GM21723 (cell line): ENCODE measurements around the gene TMPRSS5.
"Not testable (repeated sequence)": the region's sequence is repeated elsewhere in the genome, so short reads cannot be mapped to it uniquely, and the experiment has no call there.

Experiments
- ATAC-seq: cut with Tn5 transposase; IDR thresholded peaks from one replicate; pipeline ENCODE4 v1.9.1; 2021; ENCODE audit warnings: mild to moderate bottlenecking, moderate library complexity; ENCODE audit not compliant: unreplicated experiment

TMPRSS5 gene

DNA sequence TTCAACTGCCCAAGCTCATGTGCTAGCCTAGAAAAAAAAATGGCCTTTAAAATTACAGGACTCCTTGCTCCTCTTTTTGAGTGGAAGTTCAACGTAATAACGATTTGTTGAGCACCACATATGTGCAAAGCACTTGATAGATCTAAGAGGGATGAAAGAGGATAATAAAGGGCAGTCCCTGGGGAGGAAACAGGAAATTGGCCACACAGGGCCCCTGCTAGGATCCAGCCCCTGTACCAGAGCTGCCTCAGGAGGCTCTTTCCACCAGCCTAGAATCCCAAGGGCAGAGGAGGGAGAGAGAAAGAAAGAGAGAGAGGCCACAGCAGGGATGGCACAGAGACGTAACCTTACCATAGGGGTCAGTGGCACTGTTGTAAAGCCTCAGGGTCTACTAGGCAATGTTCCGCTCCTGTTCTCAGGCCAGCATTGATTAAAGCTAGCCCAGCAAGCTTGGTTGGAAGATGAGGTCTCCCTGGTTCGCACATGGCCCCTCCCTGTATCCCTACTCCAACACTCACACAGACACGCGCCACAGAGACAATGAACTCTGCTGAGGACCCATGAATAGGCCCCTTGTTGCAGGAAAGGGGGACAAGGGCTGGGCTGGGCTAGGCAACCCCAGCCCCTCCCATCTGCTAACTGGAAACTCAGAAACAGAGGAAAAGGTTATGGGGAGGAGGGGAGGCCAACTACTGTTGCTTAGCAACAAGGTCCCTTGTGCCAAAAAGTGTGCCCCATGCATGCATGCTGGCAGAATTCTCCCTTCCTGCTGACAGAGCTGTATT lies at the start of gene TMPRSS5:
Gene TMPRSS5, minus strand, starts transcription at position 438 of the 785 bp plus-strand sequence. Its CDS starts 84 bp downstream, at position 354.
- ATAC-seq, result no peak

DNA sequence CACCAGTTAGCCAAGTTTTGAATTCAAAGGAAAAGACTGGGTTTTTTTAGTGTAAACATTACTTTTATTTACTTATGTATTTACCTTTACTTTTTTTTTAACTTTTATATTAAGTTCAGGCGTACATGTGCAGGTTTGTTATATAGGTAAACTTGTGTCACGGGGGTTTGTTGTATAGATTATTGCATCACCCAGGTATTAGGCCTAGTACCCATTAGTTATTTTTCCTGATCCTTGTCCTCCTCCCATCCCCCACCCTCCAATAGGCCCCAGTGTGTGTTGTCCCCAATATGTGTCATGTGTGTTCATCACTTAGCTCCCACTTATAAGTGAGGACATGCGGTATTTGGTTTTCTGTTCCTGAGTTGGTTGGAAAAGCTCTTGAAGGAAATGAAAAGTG lies 46.8 kb upstream of the TMPRSS5 start:
- no peak for ATAC-seq

DNA sequence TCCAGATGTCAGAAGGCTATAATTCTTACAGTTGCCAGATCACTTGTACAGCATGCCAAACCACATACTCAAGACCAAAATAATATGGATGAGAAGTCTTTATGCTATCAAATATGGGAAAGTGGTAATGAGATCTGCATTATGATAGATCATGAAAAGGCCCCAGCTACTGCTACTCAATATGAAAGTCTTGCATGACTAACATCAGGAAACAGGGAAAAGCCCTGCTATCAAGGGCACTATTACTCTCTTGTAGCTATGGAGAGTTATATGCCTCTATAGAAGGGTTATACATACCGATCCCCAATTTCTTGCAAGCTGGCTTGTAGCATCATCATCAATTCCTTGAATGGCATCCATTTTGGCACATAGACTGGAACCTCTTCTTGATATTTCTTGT lies 30.2 kb upstream of the TMPRSS5 start:
- ATAC-seq, result no peak

DNA sequence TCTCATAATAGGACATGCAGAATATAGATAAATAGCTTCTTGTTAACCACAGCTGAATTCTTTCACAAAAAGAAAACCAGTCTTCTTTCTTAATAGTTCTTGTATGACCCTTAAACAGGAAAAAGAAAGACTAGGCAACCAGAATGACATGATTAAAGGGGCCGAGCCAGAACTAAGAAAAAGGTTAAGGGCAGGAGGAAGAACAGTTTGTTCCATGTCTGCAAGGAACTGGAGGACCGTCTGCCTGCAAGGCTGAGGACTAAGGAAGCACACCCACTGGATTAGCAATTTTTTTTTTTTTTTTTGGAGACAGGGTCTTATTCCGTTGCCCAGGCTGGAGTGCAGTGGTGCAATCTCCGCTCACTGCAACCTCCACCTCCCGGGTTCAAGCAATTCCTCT lies 26.0 kb upstream of the TMPRSS5 start:
- no peak for ATAC-seq

DNA sequence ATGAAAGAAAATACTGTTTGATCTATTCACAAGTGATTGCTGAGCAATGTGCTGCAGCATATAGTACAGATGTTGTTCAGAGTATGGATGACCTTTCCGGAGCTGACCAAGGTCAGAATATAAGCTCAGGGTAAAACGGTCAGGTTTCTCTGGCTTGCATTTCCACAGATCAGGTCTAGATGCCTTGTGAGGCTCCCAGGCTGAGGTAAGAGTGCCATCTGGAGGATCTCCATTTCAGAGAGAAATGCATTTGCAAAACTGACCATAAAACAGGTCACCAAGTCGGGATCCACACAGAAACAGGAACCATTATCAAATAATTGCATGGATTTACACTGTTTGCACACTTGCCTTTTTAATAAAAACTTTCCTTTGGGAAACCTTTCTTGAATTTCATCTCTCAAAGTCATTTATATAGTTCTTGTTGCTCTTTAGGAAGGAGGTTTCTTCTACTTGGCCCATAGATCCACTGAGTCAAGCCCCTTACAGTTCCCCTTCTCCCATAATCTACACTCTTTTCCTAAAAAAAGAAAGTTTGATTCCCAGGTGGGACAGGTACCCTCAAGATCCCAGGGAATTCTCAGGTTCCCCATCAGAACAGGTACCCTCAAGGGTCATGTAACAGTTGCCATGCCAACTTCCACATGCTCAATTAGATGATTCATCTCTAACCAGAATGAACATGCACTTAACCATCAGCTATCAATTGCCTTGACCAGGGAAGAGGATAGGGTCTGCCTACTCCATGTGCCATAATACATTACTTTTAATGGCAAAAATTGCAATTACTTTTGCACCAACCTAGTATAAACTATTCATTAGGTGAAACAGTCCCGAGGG lies 25.0 kb upstream of the TMPRSS5 start:
- ATAC-seq, result no peak

DNA sequence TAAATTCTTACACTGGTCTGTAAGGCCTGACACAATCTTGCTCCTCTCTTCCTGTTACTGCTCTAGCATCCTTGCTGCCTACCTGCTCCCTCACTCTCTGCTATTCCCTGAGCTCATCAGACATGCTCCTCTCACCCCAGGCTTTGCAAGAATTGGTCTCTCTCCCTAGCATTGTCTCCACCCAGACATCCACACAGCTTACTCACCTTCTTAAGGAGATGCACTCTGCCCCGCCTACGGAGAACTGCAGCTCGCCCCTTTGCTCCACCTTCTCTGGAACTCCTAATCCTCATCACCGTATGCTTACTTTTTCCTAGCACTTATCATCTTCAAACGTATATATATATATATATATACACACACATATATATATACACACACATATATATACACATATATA lies 23.3 kb upstream of the TMPRSS5 start:
- no peak for ATAC-seq

DNA sequence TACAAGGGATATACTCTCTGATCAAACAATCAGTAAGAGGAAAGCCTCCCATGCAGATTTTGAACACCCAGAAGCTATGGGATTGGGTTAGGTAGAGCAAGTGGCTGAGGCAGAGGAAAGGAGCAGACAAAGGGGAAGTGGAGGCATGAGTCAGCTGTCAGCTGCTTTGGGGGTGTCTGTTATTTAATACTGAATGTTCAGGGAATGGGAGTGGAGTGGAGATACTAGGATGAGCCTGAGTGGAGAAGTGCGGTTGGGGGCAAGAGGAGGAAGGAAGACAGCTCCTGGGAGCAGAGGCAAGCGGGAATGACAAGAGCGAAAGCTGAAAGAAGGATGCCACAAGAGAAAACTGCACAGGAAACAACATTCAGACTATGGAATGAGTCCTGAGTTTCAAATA lies 22.7 kb upstream of the TMPRSS5 start:
- ATAC-seq, result no peak

DNA sequence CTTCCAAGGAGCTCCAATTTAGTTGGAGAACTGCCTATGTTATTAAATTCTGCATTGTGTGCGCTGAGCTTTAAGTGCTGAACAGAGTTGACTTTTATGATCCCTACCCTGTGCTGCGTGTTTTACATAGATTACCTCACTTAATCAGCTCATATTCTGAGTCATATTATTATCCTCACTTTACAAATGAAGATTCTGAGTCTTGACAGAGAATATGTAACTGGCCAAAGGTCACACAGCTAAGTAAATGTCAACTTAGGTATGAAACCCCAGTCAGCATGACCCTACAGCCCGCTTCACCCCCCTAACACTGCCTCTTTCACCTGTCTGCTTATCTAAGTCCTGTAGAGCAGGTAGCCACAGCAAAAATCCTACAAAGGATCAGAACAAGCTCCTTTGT lies 19.8 kb upstream of the TMPRSS5 start:
- no peak for ATAC-seq

DNA sequence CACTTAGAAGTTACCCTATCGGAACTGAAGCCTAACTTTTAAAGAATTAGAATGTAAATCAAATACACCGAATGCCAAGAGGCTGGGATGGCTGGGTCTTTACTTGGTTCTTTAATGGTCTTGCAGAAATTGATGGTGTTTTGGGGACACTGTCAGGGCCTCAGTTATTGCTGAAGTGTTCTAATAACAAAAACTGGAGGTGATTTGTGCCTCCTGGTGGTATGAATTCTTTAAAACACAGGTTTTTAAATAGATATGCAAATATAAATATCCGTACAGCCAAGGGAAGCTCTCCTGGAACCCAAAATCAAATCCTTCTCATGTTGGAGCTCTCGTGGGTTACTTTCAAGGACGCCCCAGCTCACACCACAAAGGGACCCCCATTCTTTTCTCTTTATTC lies 19.3 kb upstream of the TMPRSS5 start:
- ATAC-seq, result no peak

DNA sequence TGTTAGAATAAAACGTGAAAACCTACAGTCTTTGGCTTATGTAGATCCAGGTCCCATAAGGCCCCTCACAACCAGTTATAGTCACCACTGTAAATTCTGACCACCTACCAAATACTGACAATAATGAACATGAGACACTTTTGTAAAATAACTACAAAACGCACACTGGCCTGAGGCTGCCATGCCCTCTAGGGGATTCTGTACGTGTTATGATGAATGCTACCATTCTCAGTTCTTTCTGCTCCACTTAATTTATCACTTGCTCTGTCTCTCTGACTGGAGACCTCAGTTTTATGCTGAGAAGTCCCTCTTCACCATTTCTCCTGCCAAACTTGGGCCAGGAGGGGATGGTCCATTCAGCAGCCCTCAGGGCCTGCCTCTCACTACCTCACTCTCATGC lies 18.7 kb upstream of the TMPRSS5 start:
- no peak for ATAC-seq

DNA sequence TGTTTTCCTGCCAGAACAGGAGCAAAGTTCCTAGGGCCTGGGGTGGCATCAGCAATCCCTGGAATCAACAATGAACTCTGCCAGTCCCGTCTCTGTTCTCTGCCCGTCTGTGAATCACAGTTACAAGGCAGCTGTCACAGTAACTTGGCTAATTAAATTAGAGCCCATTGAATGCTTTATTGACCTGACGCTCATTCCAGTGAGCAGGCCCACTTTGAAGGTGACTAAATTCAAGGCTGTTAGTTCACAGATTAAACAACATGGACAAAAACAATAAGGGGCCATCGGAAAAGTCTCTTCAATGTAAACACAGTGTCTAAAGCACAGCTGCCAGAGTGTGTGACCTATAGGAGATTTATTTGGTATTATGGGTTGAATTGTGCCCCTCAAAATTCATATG lies 17.7 kb upstream of the TMPRSS5 start:
- no peak for ATAC-seq

DNA sequence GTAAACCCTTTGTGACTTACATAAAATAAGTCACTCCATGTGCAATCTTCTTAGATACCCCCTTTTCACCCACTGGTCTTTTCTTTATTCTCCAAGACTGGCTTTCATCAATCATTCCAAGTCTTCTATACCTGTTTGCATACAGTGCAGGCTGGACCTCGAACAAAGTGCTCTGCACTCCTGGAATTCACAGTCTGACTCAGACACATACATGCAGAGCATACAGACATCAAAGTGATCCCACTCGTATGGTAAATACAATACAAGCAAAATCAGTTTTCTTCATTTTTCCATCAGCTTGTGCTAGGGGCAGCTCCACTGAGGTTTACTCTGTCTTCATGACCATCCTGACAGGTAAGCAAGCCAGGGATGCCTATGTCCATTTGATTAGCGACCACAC lies 16.8 kb upstream of the TMPRSS5 start:
- ATAC-seq, result no peak

DNA sequence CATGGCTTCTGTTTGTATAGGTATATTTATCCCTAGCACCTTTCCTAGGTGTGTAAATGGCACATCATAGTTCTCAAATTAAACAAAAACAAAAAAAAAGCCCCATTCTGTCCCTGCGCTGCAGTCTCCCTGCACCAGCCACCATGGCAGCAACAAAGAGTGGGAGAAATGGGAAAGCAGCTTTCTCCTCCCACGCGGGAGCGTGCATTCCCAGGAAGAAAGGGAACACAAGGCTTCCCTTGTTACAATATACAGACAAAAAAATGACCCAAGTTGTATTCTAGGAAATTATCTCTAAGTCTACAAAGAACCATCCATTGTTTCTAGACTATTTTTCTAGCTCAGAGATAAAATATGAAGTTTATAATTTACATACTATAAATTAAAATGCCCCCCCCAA lies 16.1 kb upstream of the TMPRSS5 start:
- ATAC-seq, result no peak

DNA sequence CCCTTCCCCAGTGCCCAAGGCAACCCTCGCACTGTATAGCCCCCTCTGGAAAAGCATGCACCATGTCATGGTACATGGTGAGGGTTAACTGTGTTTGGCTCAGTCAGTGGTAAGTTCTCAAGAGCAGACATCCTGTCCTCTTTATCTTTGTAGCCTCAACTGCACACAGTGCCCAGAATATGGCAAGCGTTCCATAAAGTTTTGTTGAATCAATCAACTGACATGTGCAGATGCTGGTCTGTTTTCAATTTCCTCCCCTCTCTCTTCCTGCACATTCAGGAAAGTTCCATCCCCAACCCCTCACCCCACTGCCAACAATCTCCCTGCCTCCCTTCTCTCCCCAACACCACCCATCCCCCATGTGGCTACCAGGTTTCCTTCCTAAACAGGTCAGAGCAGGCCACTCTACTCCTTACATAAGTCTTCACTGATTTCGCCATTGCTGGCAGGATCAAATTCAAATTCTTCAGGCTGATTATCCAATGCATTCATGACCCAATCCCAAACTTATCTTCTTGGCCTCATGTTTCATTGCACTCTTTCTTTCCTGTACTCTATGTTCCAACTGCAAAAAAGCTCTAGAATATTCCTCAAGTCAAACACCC lies 15.5 kb upstream of the TMPRSS5 start:
- ATAC-seq, result no peak

DNA sequence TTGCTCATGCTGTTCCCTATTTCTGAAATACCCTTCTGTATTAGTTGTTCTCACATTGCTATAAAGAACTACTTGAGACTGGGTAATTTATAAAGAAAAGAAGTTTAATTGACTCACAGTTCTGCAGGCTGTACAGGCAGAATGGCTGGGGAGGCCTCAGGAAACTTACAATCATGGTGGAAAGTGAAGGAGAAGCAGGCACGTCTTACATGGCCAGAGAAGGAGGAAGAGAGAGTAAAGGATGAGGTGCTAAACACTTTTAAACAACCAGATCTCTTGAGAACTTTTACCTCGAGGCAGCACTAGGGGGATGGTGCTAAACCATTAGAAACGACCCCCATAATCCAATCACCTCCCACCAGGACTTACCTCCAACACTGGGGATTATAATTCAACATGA lies 14.4 kb upstream of the TMPRSS5 start:
- not testable (repeated sequence) for ATAC-seq

DNA sequence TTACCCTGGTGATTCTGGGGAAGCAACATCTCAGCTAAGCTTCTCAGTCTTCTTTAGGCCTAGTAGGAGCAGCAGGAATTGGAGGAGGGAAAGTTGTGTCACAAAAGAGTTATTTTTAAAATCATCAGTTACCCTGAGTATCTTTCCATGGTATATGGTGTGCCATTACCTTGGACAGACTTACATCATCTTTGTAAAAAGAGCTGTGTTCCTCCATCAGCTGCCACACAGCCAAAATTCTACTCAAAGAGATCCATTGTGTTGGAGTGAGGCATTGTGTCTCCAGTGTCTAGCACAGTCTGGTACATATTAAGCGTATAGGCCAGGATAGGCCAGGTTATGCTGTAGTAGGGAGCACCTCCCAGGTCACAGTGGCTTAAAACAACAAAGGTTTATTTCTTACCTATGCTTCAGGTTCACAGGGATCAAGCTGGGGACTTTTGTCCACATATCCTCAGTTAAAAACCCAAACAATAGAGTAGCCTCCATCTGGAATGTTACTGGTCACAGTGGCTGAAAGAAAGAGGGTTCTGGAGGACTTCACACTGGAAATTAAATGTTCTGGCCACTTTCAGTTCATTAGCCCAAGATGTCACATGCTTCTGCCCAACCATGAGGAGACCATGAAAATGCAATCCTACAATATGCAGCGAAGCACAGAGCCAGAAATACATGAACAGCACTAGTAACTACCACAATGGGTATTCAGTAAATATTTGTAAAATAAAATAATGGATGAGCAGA lies 9.9 kb upstream of the TMPRSS5 start:
- ATAC-seq, result no peak

DNA sequence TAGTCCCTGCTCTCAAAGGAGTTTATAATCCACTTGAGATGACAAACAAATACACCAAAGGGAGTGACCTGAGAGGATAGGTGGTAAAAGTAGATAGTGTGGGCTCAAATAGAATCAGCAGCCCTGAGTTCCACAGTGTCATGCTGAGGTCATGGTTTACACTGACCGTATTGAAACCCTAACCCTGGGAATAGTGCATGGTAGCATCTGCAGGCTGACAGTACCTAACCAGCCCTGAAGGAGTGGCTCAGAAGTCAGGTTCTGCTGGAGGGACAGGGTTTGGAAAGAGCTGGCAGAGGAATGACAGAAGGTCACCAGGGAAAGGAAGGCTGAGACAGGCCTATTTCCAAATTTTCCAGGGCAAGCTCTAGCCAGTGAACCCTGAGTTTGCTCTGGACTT lies 9.2 kb upstream of the TMPRSS5 start:
- no peak for ATAC-seq

DNA sequence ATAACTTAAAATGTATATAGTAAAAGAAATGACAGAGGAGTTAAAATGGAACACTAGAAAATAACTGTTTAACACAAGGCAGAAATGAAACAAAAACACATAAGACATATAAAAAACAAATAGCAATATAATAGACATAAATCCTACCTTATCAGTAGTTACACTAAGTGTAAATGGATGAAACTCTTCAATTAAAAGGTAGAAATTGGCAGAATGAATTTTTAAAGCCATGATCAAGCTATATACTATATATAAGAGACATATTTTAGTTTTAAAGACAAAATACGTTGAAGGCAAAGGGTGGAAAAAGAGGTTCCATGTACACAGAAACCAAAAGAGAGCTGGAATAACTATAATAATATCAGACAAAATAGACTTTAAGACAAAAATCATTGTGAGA lies 4.9 kb upstream of the TMPRSS5 start:
- ATAC-seq, result no peak

DNA sequence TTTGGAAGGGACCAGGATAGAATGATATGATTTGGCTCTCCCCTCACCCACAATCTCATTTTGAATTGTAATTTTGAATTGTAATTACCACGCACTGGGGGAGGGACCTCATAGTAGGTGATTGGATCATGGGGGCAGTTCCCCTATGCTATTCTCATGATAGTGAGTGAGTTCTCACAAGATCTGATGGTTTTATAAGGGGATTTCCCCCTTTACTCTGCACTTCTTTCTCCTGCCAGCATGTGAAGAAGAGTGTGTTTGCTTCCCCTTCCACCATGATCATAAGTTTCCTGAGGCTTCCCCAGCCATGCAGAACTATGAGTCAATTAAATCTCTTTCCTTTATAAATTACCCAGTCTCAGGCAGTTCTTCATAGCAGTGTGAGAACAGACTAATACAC lies 2.6 kb downstream of the TMPRSS5 start:
- not testable (repeated sequence) for ATAC-seq

DNA sequence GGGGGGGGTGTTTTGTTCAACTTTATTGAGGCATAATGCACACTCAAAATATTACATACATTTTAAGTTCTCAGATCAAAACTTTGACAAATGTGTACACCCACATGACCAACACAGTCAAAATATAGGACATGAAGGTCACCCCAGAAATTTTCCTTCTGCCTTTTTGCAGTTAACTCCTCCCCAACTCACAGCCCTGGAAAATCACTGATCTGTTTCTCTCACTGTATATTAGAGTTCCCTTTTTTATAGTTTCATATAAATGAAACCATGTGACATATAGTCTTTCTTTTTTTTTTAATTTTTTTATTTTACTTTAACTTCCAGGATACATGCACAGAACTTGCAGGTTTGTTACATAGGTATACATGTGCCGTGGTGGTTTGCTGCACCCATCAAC lies 4.6 kb downstream of the TMPRSS5 start:
- no peak for ATAC-seq

DNA sequence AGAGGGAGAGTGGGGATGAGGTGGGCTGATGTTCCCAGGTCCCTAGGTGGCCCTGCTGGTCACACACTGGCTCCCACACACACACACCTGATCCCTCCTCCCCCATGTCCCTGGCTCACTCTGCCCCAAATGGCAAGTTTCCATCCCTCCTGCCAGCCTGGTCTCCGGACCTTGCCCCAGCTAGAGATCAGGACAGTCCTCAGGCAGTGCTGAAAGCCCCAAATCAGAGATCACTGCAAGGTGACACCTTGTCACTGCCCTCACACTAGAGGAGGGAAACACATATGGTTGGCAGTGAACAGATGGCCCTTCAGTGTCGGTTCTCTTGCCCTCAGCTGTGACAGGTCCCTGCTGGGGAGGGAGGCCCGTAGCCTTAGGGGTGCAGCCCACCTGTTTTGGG lies 7.6 kb downstream of the TMPRSS5 start:
- ATAC-seq, result no peak
